Adrenal gland (tissue), 5 donors: Measurements from ENCODE around the gene WWOX.

Experiments used
- POLR2A ChIP-seq, 2 donors: fragments of 450-650 bp; IDR thresholded peaks; one replicate each; pipeline ENCODE4 v1.6.1; 2017; ENCODE audit warnings: antibody characterized with exemption in 2 of 2, mild to moderate bottlenecking in 2 of 2, moderate library complexity in 1 of 2
- TF ChIP-seq, protein P1 (sequence below), 6 experiments: fragments of 450-650 bp in 4 of 6; fragments of 200-600 bp in 2 of 6; sonication (generic) in 1 of 6; IDR thresholded peaks; 1 replicate in 5 of 6; 2 replicates in 1 of 6; pipeline versions ENCODE4 v1.5.1 to v1.8.0; 2016 to 2021; ENCODE audit warnings: antibody characterized with exemption in 6 of 6, mild to moderate bottlenecking in 2 of 6, moderate library complexity in 1 of 6
- donor health status: DM: no; HTN: no; CAD: no.

DNA sequence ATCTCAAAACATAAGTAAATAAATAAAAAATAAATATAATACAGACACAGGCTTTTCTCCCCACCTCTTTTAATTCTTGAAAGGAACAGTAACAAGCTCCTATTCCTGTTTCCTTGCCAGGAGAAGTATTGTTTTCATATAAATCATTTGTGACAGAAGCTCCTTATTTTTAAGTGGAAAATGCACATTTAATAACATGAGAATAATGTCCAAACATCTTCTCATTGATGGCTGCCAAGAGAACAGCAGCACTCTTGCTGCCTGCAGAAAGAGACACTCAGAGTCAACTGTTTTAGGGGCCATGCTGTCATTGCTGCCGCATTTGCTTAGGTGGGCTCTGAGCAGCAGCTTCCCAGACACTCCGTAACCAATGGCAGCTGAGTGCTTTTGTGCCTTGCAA, 580.1 kb downstream of the WWOX start:
- no peak for TF ChIP-seq POLR2A (IDR thresholded peaks at IDR 0.05)
- TF ChIP-seq, protein P1, sequence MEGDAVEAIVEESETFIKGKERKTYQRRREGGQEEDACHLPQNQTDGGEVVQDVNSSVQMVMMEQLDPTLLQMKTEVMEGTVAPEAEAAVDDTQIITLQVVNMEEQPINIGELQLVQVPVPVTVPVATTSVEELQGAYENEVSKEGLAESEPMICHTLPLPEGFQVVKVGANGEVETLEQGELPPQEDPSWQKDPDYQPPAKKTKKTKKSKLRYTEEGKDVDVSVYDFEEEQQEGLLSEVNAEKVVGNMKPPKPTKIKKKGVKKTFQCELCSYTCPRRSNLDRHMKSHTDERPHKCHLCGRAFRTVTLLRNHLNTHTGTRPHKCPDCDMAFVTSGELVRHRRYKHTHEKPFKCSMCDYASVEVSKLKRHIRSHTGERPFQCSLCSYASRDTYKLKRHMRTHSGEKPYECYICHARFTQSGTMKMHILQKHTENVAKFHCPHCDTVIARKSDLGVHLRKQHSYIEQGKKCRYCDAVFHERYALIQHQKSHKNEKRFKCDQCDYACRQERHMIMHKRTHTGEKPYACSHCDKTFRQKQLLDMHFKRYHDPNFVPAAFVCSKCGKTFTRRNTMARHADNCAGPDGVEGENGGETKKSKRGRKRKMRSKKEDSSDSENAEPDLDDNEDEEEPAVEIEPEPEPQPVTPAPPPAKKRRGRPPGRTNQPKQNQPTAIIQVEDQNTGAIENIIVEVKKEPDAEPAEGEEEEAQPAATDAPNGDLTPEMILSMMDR (IDR thresholded peaks at IDR 0.05): no peak
